GM06990 (cell line): ENCODE results near the gene GNAQ.

ENCODE experiments used
- DNase-seq: peaks from one replicate; pipeline ENCODE4 v3.0.0-alpha.2; 2011; ENCODE audit not compliant: insufficient read length; ENCODE audit errors: extremely low read depth
- H3K27me3 ChIP-seq: replicated peaks from 2 replicates; pipeline ENCODE4 v1.6.0; 2011; ENCODE audit warnings: low read length; ENCODE audit not compliant: control insufficient read depth, insufficient read depth
- H3K36me3 ChIP-seq: 2 replicates; pipeline ENCODE4 v1.5.1; 2011; ENCODE audit warnings: low read length; ENCODE audit not compliant: control insufficient read depth, insufficient read depth
- H3K4me3 ChIP-seq: replicated peaks from 2 replicates; pipeline ENCODE4 v1.5.1; 2011; ENCODE audit warnings: low read depth, mild to moderate bottlenecking, control low read depth, low read length
- TF ChIP-seq, protein P1 (sequence below): IDR thresholded peaks from 2 replicates; pipeline ENCODE4 v1.5.1; 2011; ENCODE audit warnings: low read length, control low read depth, mild to moderate bottlenecking, inconsistent platforms; ENCODE audit not compliant: insufficient read depth, poor library complexity, severe bottlenecking

Gene GNAQ

DNA sequence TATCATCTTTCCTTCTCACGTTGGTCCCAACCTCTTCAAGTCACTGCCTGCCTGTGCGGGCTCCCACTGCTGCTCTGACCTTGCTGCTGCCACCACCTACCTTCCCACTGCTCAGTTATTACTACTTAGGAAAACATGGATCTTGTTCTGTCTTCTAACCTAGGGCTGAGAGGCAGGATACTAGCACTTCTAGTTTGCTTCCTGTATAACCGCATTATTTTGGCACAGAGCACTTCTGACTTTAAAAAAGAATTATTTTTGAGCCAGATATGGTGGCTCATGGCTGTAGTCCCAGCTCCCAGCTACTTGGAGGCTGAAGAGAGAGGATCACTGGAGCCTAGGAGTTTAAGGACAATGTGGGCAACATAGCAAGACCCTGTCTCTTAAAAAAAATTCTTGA is 248.1 kb downstream of the GNAQ start:
- TF ChIP-seq, protein P1, sequence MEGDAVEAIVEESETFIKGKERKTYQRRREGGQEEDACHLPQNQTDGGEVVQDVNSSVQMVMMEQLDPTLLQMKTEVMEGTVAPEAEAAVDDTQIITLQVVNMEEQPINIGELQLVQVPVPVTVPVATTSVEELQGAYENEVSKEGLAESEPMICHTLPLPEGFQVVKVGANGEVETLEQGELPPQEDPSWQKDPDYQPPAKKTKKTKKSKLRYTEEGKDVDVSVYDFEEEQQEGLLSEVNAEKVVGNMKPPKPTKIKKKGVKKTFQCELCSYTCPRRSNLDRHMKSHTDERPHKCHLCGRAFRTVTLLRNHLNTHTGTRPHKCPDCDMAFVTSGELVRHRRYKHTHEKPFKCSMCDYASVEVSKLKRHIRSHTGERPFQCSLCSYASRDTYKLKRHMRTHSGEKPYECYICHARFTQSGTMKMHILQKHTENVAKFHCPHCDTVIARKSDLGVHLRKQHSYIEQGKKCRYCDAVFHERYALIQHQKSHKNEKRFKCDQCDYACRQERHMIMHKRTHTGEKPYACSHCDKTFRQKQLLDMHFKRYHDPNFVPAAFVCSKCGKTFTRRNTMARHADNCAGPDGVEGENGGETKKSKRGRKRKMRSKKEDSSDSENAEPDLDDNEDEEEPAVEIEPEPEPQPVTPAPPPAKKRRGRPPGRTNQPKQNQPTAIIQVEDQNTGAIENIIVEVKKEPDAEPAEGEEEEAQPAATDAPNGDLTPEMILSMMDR: no peak
- H3K36me3 ChIP-seq: no peaks in the 10 kb centered on the region
- no peaks in the 10 kb centered on the region for H3K27me3 ChIP-seq
- no peak for DNase-seq
- H3K4me3 ChIP-seq: no peak overlapping the region

DNA sequence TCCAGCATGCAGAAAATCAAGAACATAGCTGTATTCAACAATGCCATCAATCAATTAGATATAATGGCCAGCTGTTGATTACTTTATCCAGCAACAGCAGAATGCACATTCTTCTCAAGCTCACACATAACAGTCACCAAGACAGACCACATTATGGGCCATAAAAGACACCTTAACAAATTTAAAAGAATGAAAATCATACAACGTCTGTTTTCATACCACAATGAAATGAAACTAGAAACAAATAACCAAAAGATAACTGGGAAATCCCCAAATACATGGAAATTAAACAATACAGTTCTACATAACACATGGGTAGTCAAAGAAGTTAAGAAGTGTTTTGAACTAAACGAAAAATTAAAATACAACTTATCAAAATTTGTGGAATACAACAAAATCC is 252.6 kb downstream of the GNAQ start:
- TF ChIP-seq, protein P1: no peak
- no peak for DNase-seq
- no peak overlapping the region for H3K4me3 ChIP-seq
- no peaks in the 10 kb centered on the region for H3K36me3 ChIP-seq
- no peaks in the 10 kb centered on the region for H3K27me3 ChIP-seq

DNA sequence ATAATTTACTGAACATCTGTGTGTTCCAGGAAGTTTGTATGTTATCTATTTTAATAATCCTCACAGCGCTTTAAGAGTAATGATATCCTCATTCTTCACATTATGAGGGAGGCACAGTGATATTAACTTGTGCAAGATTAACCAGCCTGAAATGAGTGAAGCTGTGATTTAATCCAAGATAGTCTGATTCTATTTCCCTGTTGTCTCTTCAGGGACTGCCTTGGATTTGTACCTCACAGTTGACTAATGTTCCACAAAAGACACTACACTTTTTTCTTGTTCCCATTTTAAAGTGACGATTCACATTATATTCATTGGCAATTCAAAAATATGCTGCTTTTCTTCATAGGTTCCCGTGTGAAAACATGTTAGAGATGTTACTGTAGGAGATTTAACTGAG is 258.2 kb downstream of the GNAQ start:
- TF ChIP-seq, protein P1: no peak
- H3K4me3 ChIP-seq: no peak overlapping the region
- DNase-seq: no peak
- no peaks in the 10 kb centered on the region for H3K27me3 ChIP-seq
- no peaks in the 10 kb centered on the region for H3K36me3 ChIP-seq

DNA sequence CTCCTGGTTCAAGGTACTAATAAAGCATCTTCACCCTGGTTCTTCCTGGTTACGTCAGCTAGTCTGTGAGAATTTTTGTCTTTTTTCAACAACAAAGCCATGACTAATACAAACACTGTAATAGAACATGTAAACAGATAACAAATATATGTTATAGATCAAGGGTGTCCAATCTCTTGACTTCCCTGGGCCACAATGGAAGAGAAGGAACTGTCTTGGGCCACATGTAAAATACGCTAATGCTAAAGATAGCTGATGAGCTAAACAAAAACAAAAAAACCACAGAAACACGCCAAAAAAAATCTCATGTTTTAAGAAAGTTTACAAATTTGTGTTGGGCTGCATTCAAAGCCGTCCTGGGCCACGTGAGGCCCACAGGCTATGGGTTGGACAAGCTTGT is 259.0 kb downstream of the GNAQ start:
- no peaks in the 10 kb centered on the region for H3K36me3 ChIP-seq
- H3K27me3 ChIP-seq: no peaks in the 10 kb centered on the region
- DNase-seq: no peak
- no peak overlapping the region for H3K4me3 ChIP-seq
- TF ChIP-seq, protein P1: no peak

DNA sequence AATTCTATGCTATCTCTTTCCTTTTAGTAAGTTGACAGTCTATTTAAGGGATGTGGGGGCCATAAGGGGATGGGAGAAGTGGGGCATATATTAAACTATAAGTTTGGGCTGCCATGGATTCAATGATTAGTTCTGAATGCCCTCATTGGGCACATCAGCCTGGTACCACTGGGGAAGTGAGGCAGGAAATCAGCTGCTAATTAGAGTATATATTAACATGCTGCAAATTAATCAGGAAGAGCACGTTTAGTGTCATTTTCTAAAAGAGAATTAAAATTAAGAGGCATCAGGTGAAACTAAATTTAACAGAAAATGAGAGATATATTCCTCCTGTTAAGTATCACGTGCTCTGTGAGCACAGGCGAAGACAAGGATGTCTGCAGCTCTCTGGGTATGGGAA is 260.4 kb downstream of the GNAQ start:
- Histone ChIP-seq H3K4me3 (no peak overlapping the region), H3K36me3 (no peaks in the 10 kb centered on the region), H3K27me3 (no peaks in the 10 kb centered on the region)
- DNase-seq: no peak
- TF ChIP-seq, protein P1: no peak

DNA sequence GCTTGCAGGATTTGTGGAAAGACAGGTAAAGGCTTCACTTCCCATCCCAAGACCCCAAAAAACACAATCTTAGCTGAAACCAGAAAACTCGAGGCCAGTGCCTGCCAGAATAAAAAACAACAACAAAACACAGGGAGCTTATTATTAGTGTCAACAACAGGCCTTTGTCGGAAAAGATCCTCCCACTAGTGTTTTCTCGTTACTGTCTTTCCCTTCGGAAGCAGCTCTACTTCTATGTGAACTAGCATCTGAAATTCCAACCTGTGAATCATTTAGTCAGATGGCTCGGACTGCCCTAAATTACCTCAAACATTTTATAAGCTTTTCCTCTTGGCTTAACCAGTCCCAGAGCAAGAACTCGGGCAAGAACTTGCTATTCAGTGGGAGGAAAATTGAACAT is 261.3 kb downstream of the GNAQ start:
- no peaks in the 10 kb centered on the region for H3K27me3 ChIP-seq
- no peaks in the 10 kb centered on the region for H3K36me3 ChIP-seq
- H3K4me3 ChIP-seq: no peak overlapping the region
- TF ChIP-seq, protein P1: no peak
- DNase-seq: no peak
